ENCODE measurements around the gene MYO5B. TPM values are rescaled to one million over a fixed set of nuclear protein-coding genes. Genes with fewer than 3 reads are reported as not detected.
"Not testable (repeated sequence)": the region's sequence is repeated elsewhere in the genome, so short reads cannot be mapped to it uniquely, and the experiment has no call there.

The MYO5B gene
- total RNA-seq, 2 experiments from 2014 or later: 0.02 TPM; not detected in 1

GRCh38 chr18:50096766-50097435, 98.0 kb downstream of the MYO5B start:
- Mint-ChIP-seq H3K27me3 (peaks cover 25% of the 10 kb centered on the region), H3K27ac (no peak overlapping the region), H3K9me3 (ENCODE audit: low read depth) (no peaks in the 10 kb centered on the region), H3K36me3 (no peaks in the 10 kb centered on the region), H3K4me1 (peaks cover 7% of the 10 kb centered on the region), H3K4me3 (no peak overlapping the region)
- CTCF ChIA-PET: no interaction called here
- ATAC-seq (no peak), DNase-seq (no peak)

- CTCF ChIA-PET: not testable (repeated sequence)
These were observed 100.2 kb downstream of the MYO5B start for GRCh38 chr18:50094786-50095185.

GRCh38 chr18:50094221-50094773, 100.7 kb downstream of the MYO5B start:
- Mint-ChIP-seq H3K4me1 (no peaks in the 10 kb centered on the region), H3K27me3 (peaks cover 32% of the 10 kb centered on the region), H3K36me3 (no peaks in the 10 kb centered on the region), H3K27ac (no peak overlapping the region), H3K9me3 (ENCODE audit: low read depth) (no peaks in the 10 kb centered on the region), H3K4me3 (no peak overlapping the region)
- no peak for DNase-seq
- ATAC-seq: no peak
- CTCF ChIA-PET: no interaction called here

More at GRCh38 chr18:50094786-50095185, 100.2 kb downstream of the MYO5B start:
- H3K27ac Mint-ChIP-seq; H3K9me3 Mint-ChIP-seq (ENCODE audit: low read depth); ATAC-seq; H3K4me3 Mint-ChIP-seq; H3K4me1 Mint-ChIP-seq; DNase-seq; H3K36me3 Mint-ChIP-seq: not testable (repeated sequence)
- peaks cover 34% of the 10 kb centered on the region for H3K27me3 Mint-ChIP-seq

GRCh38 chr18:50093366-50094064, 101.4 kb downstream of the MYO5B start:
- DNase-seq: no peak
- H3K36me3 Mint-ChIP-seq: no peaks in the 10 kb centered on the region
- no peak for ATAC-seq
- H3K27ac Mint-ChIP-seq: no peak overlapping the region
- H3K9me3 Mint-ChIP-seq (ENCODE audit: low read depth): no peaks in the 10 kb centered on the region
- CTCF ChIA-PET: no interaction called here
- H3K4me3 Mint-ChIP-seq: no peak overlapping the region
- peaks cover 30% of the 10 kb centered on the region for H3K27me3 Mint-ChIP-seq
- no peaks in the 10 kb centered on the region for H3K4me1 Mint-ChIP-seq

GRCh38 chr18:50092245-50092805, 102.6 kb downstream of the MYO5B start:
- ATAC-seq (no peak), DNase-seq (no peak)
- no peaks in the 10 kb centered on the region for H3K9me3 Mint-ChIP-seq (ENCODE audit: low read depth)
- H3K4me3 Mint-ChIP-seq: no peak overlapping the region
- CTCF ChIA-PET: no interaction called here
- H3K27ac Mint-ChIP-seq: no peak overlapping the region
- peaks cover 33% of the 10 kb centered on the region for H3K27me3 Mint-ChIP-seq
- H3K36me3 Mint-ChIP-seq: no peaks in the 10 kb centered on the region
- H3K4me1 Mint-ChIP-seq: no peaks in the 10 kb centered on the region

GRCh38 chr18:50091509-50092244, 103.3 kb downstream of the MYO5B start:
- DNase-seq (no peak), ATAC-seq (no peak)
- H3K27me3 Mint-ChIP-seq: peaks cover 33% of the 10 kb centered on the region
- no peak overlapping the region for H3K4me3 Mint-ChIP-seq
- CTCF ChIA-PET: no interaction called here
- H3K4me1 Mint-ChIP-seq: no peaks in the 10 kb centered on the region
- H3K27ac Mint-ChIP-seq: no peak overlapping the region
- no peaks in the 10 kb centered on the region for H3K9me3 Mint-ChIP-seq (ENCODE audit: low read depth)
- no peaks in the 10 kb centered on the region for H3K36me3 Mint-ChIP-seq

- H3K27me3 Mint-ChIP-seq: peaks cover 33% of the 10 kb centered on the region
- H3K9me3 Mint-ChIP-seq (ENCODE audit: low read depth): no peaks in the 10 kb centered on the region
- no peak overlapping the region for H3K27ac Mint-ChIP-seq
- CTCF ChIA-PET: interaction anchor here (0.5 kb wide), 1 partner anchor 13 kb away, joined by 3 read pairs; no protein-coding TSS in a partner anchor
- ATAC-seq: no peak
- H3K4me1 Mint-ChIP-seq: no peaks in the 10 kb centered on the region
- H3K4me3 Mint-ChIP-seq: no peak overlapping the region
- H3K36me3 Mint-ChIP-seq: no peaks in the 10 kb centered on the region
- no peak for DNase-seq
These were observed 104.3 kb downstream of the MYO5B start for GRCh38 chr18:50090370-50091312.

GRCh38 chr18:50089702-50090101, 105.2 kb downstream of the MYO5B start:
- ATAC-seq (no peak), DNase-seq (no peak)
- Mint-ChIP-seq H3K27ac (no peak overlapping the region), H3K4me3 (no peak overlapping the region), H3K36me3 (no peaks in the 10 kb centered on the region), H3K27me3 (peaks cover 30% of the 10 kb centered on the region), H3K4me1 (no peaks in the 10 kb centered on the region), H3K9me3 (ENCODE audit: low read depth) (no peaks in the 10 kb centered on the region)
- CTCF ChIA-PET: interaction anchor here (0.5 kb wide), 1 partner anchor 14 kb away, joined by 3 read pairs; no protein-coding TSS in a partner anchor

GRCh38 chr18:50083708-50084107, 111.2 kb downstream of the MYO5B start:
- H3K4me3 Mint-ChIP-seq: no peak overlapping the region
- ATAC-seq (no peak), DNase-seq (no peak)
- no peaks in the 10 kb centered on the region for H3K4me1 Mint-ChIP-seq
- CTCF ChIA-PET: no interaction called here
- no peaks in the 10 kb centered on the region for H3K36me3 Mint-ChIP-seq
- H3K9me3 Mint-ChIP-seq (ENCODE audit: low read depth): no peaks in the 10 kb centered on the region
- H3K27me3 Mint-ChIP-seq: peaks cover 22% of the 10 kb centered on the region
- no peak overlapping the region for H3K27ac Mint-ChIP-seq

- Mint-ChIP-seq H3K9me3 (ENCODE audit: low read depth) (no peaks in the 10 kb centered on the region), H3K4me1 (peaks cover 2% of the 10 kb centered on the region), H3K27me3 (peaks cover 25% of the 10 kb centered on the region), H3K36me3 (no peaks in the 10 kb centered on the region), H3K27ac (no peak overlapping the region), H3K4me3 (no peak overlapping the region)
- CTCF ChIA-PET: no interaction called here
- ATAC-seq (no peak), DNase-seq (no peak)
These were observed 113.9 kb downstream of the MYO5B start for GRCh38 chr18:50080932-50081560.

GRCh38 chr18:50080316-50080715, 114.6 kb downstream of the MYO5B start:
- Mint-ChIP-seq H3K27me3 (peaks cover 25% of the 10 kb centered on the region), H3K4me3 (no peak overlapping the region), H3K9me3 (ENCODE audit: low read depth) (no peaks in the 10 kb centered on the region), H3K4me1 (peaks cover 2% of the 10 kb centered on the region), H3K36me3 (no peaks in the 10 kb centered on the region), H3K27ac (no peak overlapping the region)
- CTCF ChIA-PET: no interaction called here
- DNase-seq (no peak), ATAC-seq (no peak)

- Mint-ChIP-seq H3K27ac (no peak overlapping the region), H3K4me3 (no peak overlapping the region), H3K9me3 (ENCODE audit: low read depth) (no peaks in the 10 kb centered on the region), H3K36me3 (no peaks in the 10 kb centered on the region), H3K4me1 (peaks cover 2% of the 10 kb centered on the region), H3K27me3 (peaks cover 25% of the 10 kb centered on the region)
- no peak for DNase-seq
- ATAC-seq: no peak
- CTCF ChIA-PET: no interaction called here
These were observed 115.2 kb downstream of the MYO5B start for GRCh38 chr18:50079571-50080295.
